ENCODE data around the gene PLXNB3. TPM values are rescaled to one million over a fixed set of nuclear protein-coding genes. Genes with fewer than 3 reads are reported as not detected.

The PLXNB3 gene
- total and polyA plus RNA-seq, 2 experiments from 2014 or later: 0.70 to 4.1 TPM

- TF ChIP-seq CTCF (conservative IDR thresholded peaks at IDR 0.05; ENCODE audit: low read depth in 2 of 2) (no peak), EZH2phosphoT487 (IDR thresholded peaks at IDR 0.05; ENCODE audit: unreplicated experiment) (no peak), ETS1 (IDR thresholded peaks at IDR 0.05) (no peak), ZNF114 (CRISPR knock-in tag; IDR thresholded peaks at IDR 0.05) (no peak), ZNF331 (CRISPR knock-in tag; IDR thresholded peaks at IDR 0.05; ENCODE audit: low read depth) (no peak), REST (IDR thresholded peaks at IDR 0.05; ENCODE audit: unreplicated experiment) (no peak), ZNF462 (CRISPR knock-in tag; IDR thresholded peaks at IDR 0.05) (no peak), CREB1 (CRISPR knock-in tag; IDR thresholded peaks at IDR 0.05; ENCODE audit: low read depth) (no peak), NANOG (IDR thresholded peaks at IDR 0.05; ENCODE audit: borderline replicate concordance) (no peak), JUNB (IDR thresholded peaks at IDR 0.05; ENCODE audit: unreplicated experiment) (no peak), EZH2 (IDR thresholded peaks at IDR 0.05; ENCODE audit: low read depth, unreplicated experiment) (no peak), STAT1 (IDR thresholded peaks at IDR 0.05; ENCODE audit: unreplicated experiment) (no peak), POLR2AphosphoS5 (IDR thresholded peaks at IDR 0.05; ENCODE audit: low read depth) (no peak)
- Histone ChIP-seq H2AFZ (no peak overlapping the region), H3K79me2 (replicated peaks; ENCODE audit: insufficient read depth) (no peaks in the 10 kb centered on the region), H3K9me2 (ENCODE audit: insufficient read depth) (no peaks in the 10 kb centered on the region), H3K4me2 (no peak overlapping the region), H4K20me1 (replicated peaks; ENCODE audit: insufficient read depth) (no peaks in the 10 kb centered on the region), H3K4me1 (ENCODE audit: insufficient read depth) (no peaks in the 10 kb centered on the region), H3F3A (replicated peaks; ENCODE audit: low read depth) (no peaks in the 10 kb centered on the region), H3K4me3 (no peak overlapping the region), H3K36me3 (ENCODE audit: insufficient read depth) (no peaks in the 10 kb centered on the region), H3K27ac (ENCODE audit: low read depth) (no peak overlapping the region), H3K27me3 (ENCODE audit: insufficient read depth) (no peaks in the 10 kb centered on the region)
- no peak for ATAC-seq
- no peaks in the 10 kb centered on the region; the same call in 2 of the 3 replicates for H3K36me3 Mint-ChIP-seq (ENCODE audit: low read depth)
- no peak for DNase-seq (ENCODE audit: low spot score)
- H3K9me3 Mint-ChIP-seq: no peaks in the 10 kb centered on the region
- peaks cover 3% of the 10 kb centered on the region for H3K27me3 Mint-ChIP-seq (ENCODE audit: insufficient read depth, low read depth, poor library complexity)
- H3K4me1 Mint-ChIP-seq: peaks cover 3% of the 10 kb centered on the region; the same call in 1 of the 3 replicates
- H3K4me3 Mint-ChIP-seq: no peak overlapping the region
- no peak overlapping the region for H3K27ac Mint-ChIP-seq
These were observed 17.7 kb upstream of the PLXNB3 start for GRCh38 chrX:153746359-153746758.

Data from GM23338 (cell line).